Keratinocyte (primary cell): Measurements from ENCODE around the gene RAB37.

Experiments used
- CTCF ChIP-seq, 3 experiments: IDR thresholded peaks in 1 of 3; conservative IDR thresholded peaks in 1 of 3; optimal IDR thresholded peaks in 1 of 3; 2 replicates in 2 of 3; 3 replicates in 1 of 3; pipeline versions ENCODE3 to v1.5.1; 2011; ENCODE audit warnings: low read length in 3 of 3, mild to moderate bottlenecking in 3 of 3, moderate library complexity in 2 of 3, control low read depth in 1 of 3, inconsistent platforms in 1 of 3; ENCODE audit not compliant: insufficient read depth in 2 of 3; ENCODE audit errors: extremely low read depth in 1 of 3
- EZH2 ChIP-seq: IDR thresholded peaks from one replicate; pipeline ENCODE4 v1.6.1; 2012; ENCODE audit warnings: inconsistent platforms, mild to moderate bottlenecking, low read length, moderate library complexity

DNA sequence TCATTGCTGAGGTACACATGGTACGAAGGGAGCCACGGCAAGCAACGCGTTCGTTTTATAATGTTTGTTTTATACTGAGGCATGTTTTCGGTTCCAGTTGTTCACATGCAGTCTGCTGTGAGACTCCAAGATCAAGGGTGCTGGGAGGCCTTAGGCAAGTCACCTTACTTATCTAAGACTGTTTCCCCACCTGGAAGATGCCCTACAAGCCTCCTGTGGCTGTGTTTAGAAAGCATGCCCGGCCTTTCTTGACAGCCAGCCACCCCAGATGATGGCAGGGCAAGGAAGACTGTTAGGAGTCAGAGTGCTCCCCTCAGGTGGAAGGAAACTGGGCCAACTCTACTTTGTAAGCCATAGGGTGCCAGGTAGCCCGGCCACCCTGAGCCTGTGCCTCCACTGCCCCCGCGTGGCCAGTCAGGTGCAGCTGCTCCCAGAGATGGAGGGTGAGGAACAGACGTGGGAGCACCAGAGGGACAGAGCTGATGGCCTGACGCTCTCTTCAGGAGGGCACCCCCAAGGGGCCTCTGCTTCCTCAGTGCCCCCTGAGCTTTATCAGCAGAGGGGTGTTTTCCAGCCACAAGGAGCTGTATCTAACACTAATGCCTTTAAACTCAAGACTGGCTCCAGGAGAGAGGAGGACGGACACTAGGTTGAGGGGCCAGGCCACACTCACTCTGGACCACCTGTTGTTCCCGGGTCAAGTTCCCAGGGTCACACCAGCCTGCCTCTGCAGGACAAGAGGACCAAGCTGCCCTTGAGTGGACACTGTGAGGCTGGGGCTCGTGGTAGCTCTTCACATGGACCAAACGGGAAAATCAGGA is 33.7 kb downstream of the RAB37 start:
- peak; percentile 91 to 99 (median 93) for TF ChIP-seq CTCF (optimal IDR thresholded peaks at IDR 0.05 in 1 of 3, IDR thresholded peaks at IDR 0.05 in 1 of 3, conservative IDR thresholded peaks at IDR 0.05 in 1 of 3; ENCODE audit: extremely low read depth in 1 of 3, insufficient read depth in 2 of 3, low read length in 3 of 3)
- TF ChIP-seq EZH2, result no peak
